BLaER1 (cell line): ENCODE data around the gene PC.

ENCODE experiments used
- H3K27ac ChIP-seq: shearing (Covaris generic); formaldehyde crosslinking; 2 replicates; pipeline ENCODE4 v1.8.1; 2022
- H3K27me3 ChIP-seq: shearing (Covaris generic); formaldehyde crosslinking; 2 replicates; pipeline ENCODE4 v1.8.1; 2022
- H3K36me3 ChIP-seq: shearing (Covaris generic); formaldehyde crosslinking; 2 replicates; pipeline ENCODE4 v1.8.1; 2022
- H3K4me1 ChIP-seq: shearing (Covaris generic); formaldehyde crosslinking; 2 replicates; pipeline ENCODE4 v1.8.1; 2022
- H3K4me2 ChIP-seq: shearing (Covaris generic); formaldehyde crosslinking; 2 replicates; pipeline ENCODE4 v1.8.1; 2022
- H3K4me3 ChIP-seq: shearing (Covaris generic); formaldehyde crosslinking; 2 replicates; pipeline ENCODE4 v1.8.1; 2022
- H3K9ac ChIP-seq: shearing (Covaris generic); formaldehyde crosslinking; 2 replicates; pipeline ENCODE4 v1.8.1; 2022
- H3K9me3 ChIP-seq: shearing (Covaris generic); formaldehyde crosslinking; 2 replicates; pipeline ENCODE4 v1.8.1; 2022
- H4K20me1 ChIP-seq: shearing (Covaris generic); formaldehyde crosslinking; 2 replicates; pipeline ENCODE4 v1.8.1; 2022
- Cebpa-rat ChIP-seq: shearing (Covaris generic); IDR thresholded peaks from 2 replicates; pipeline ENCODE4 v1.8.1; 2022

PC gene

DNA sequence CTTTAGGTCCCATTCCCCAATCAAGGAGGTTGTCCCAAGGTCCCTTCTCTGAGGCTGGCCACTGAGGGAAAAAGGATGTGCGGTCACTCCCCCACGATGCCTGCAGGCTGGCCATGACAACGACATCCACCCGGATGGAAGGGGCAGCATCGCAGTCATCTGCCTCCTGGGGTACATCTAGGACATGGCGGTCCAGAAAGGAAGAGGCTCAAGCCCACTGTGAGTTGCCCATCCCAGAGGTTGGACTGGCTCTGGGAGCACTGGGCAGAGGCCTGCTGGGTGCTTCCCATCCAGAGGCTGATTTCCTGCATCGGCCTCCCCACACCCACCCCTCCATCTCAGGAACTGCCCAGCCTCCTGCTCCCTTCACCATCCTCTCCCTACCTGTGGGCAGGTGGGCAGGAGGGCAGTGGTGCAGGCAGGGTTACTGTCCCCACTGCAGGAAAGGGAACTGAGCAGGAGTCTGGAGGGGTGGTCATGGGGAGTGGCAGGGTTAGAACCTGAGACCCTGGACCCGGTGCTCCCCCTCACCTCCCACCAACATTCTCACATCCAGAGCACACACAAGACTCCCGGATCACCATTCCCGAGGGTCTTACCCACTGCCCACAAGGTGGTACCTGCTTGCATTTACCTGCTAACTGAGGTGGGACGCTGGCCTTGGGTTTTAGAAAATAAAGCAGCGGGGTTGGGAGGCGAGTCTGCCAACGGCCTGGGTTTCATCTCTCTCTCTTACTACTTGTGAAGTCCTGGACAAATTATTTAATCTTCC is 110.5 kb downstream of the PC start:
- Histone ChIP-seq H3K4me2 (no peak overlapping the region), H3K4me3 (no peak overlapping the region), H3K36me3 (peaks cover 59% of the 10 kb centered on the region), H3K27me3 (no peaks in the 10 kb centered on the region), H3K9me3 (no peaks in the 10 kb centered on the region), H3K27ac (no peak overlapping the region), H3K9ac (no peak overlapping the region), H4K20me1 (peaks cover 19% of the 10 kb centered on the region; the same call in 1 of the 2 replicates), H3K4me1 (peaks cover 35% of the 10 kb centered on the region)
- TF ChIP-seq Cebpa-rat: no peak

DNA sequence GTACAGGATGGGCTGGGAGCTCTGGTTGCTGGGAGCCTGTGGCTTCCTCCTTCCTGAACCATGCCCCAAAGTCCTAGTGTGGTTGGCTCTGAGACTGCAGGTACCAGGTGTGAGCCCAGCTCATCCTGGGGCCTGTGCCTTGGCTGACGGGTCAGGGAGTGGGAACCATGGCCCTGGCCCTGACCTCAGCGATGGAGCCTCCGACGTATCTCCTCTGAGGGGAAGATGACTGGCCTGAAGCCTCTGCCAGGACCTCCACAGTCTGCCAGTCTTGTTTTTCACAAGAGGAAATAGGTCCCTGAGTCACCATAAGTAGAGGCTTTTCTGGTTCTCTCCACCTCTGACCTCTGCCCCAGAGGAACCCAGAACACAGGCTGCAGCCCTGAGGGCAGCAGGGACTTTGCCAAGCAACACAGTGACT is 111.5 kb downstream of the PC start:
- peaks cover 31% of the 10 kb centered on the region for H3K4me1 ChIP-seq
- peaks cover 59% of the 10 kb centered on the region for H3K36me3 ChIP-seq
- no peaks in the 10 kb centered on the region for H3K27me3 ChIP-seq

DNA sequence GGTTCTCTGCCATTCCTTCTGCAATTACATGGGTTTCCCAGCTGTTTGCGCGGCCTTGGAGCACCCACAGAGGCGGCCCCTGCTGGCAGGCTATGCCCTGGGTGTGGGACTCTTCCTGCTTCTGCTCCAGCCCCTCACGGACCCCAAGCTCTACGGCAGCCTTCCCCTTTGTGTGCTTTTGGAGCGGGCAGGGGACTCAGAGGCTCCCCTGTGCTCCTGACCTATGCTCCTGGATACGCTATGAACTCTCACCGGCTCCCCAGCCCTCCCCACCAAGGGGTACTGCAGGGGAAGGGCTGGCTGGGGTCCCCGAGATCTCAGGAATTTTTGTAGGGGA is 112.3 kb downstream of the PC start:
- no peaks in the 10 kb centered on the region for H3K27me3 ChIP-seq
- H3K9me3 ChIP-seq: no peaks in the 10 kb centered on the region
- no peak overlapping the region for H3K27ac ChIP-seq
- no peak overlapping the region for H3K9ac ChIP-seq
- no peak overlapping the region for H3K4me3 ChIP-seq
- H3K4me2 ChIP-seq: no peak overlapping the region
- H3K36me3 ChIP-seq: peaks cover 59% of the 10 kb centered on the region
- H4K20me1 ChIP-seq: peaks cover 34% of the 10 kb centered on the region; the same call in 1 of the 2 replicates
- peaks cover 31% of the 10 kb centered on the region for H3K4me1 ChIP-seq
- no peak for TF ChIP-seq Cebpa-rat

More for the DNA sequence above, 111.5 kb downstream of the PC start:
- Histone ChIP-seq H4K20me1 (peaks cover 29% of the 10 kb centered on the region; the same call in 1 of the 2 replicates), H3K4me3 (no peak overlapping the region), H3K9me3 (no peaks in the 10 kb centered on the region), H3K9ac (no peak overlapping the region), H3K27ac (no peak overlapping the region), H3K4me2 (no peak overlapping the region)
- no peak for TF ChIP-seq Cebpa-rat

DNA sequence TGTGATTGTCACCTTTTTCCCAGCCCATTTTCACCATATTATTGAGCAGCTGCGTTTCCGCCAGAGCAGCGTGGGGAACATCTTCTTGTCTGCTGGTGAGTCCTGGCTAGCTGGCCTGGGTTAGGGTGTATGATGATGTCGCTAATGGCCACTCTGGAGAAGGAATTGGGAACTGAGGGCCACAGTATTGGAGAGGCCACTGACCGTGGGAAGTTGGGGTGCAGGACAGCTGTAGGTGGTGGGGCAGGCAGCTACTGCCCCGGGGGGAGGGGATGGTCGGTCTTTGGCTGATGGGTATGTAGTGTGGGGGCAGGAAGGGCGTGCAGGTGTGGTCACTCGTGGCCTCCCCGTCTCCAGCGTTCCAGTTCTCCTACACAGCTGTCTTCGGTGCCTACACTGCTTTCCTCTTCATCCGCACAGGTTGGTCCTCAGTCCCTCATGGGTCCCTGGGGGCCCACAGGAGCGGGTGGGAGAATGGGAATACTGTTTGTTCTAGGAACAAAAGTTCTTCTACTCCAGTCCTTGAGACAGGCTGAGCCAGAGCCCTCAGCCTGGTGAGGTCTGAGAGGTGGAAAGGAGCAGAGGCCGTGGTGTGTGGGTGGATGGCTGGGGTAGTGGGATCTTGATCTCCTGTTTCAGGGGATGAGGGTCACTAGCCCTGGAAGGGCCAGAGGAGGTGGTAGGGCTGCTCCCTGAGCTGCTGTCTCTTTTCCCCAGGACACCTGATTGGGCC is 112.9 kb downstream of the PC start:
- Histone ChIP-seq H3K4me3 (no peak overlapping the region), H3K4me1 (peaks cover 34% of the 10 kb centered on the region), H3K9ac (no peak overlapping the region), H3K36me3 (peaks cover 60% of the 10 kb centered on the region), H4K20me1 (peaks cover 34% of the 10 kb centered on the region; the same call in 1 of the 2 replicates), H3K27ac (no peak overlapping the region), H3K27me3 (no peaks in the 10 kb centered on the region), H3K9me3 (no peaks in the 10 kb centered on the region), H3K4me2 (no peak overlapping the region)
- no peak for TF ChIP-seq Cebpa-rat

DNA sequence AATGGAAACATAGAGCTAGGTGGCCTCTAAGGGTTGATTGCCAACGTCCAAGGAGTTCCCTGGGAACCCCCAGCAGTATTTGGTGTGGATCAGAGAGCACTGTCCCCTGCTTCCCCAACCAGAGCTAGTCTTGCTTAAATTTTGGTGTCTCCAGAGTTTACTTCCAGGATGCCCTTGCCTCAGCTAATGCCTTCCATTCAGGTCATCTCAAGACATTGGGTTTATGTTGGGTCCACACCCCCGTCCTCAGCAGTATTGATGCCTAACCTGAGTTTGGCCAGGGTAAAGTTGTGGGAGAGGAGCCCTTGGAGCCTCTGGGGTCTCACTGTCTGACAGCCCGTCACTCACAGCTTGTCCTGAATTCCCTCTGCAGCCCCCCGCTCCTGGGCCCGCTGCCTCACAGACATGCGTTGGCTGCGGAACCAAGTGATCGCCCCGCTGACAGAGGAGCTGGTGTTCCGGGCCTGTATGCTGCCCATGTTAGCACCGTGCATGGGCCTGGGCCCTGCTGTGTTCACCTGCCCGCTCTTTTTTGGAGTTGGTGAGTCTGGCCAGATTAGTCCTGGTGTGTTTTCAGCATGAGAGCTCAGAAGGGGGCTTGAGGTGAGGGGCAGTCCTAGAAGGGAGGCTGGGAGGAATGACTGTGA is 113.6 kb downstream of the PC start:
- no peaks in the 10 kb centered on the region for H3K9me3 ChIP-seq
- H3K27ac ChIP-seq: no peak overlapping the region
- H4K20me1 ChIP-seq: peaks cover 38% of the 10 kb centered on the region; the same call in 1 of the 2 replicates
- peaks cover 40% of the 10 kb centered on the region for H3K4me1 ChIP-seq
- peak overlapping the region; percentile 98 for H3K9ac ChIP-seq
- H3K27me3 ChIP-seq: no peaks in the 10 kb centered on the region
- H3K4me3 ChIP-seq: peak overlapping the region; percentile 89
- peak overlapping the region; percentile 98 for H3K4me2 ChIP-seq
- no peak for TF ChIP-seq Cebpa-rat
- peaks cover 60% of the 10 kb centered on the region for H3K36me3 ChIP-seq

DNA sequence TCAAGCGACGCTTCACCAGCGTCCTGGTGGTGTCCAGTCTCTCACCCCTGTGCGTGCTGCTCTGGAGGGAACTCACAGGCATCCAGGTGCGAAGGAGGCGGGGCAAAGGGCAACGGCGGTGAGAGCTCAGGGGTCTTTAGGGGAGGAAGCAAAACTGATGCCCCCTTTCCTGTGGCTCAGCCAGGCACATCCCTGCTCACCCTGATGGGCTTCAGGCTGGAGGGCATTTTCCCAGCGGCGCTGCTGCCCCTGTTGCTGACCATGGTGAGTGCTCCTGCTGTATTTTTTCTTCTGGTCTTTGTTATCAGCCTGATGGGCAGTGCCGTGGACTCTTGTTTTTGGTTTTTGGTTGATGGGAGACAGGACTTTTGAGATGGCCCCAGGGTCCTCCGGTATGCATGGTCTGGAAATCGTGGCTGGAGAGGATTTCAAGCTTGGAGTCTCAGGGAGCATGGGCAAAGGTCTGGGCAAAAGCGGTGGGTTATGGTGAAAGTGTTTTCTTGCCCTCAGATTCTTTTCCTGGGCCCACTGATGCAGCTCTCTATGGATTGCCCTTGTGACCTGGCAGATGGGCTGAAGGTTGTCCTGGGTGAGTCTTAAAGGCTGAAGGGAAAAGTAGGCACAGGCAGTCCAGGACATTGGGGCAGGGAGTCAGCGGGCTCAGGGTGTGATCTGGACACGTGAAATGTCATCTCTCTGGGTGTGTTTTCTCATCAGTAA is 114.2 kb downstream of the PC start:
- no peak for TF ChIP-seq Cebpa-rat
- H3K4me1 ChIP-seq: peaks cover 40% of the 10 kb centered on the region
- H3K9me3 ChIP-seq: no peaks in the 10 kb centered on the region
- H3K4me3 ChIP-seq: peak overlapping the region; percentile 89
- H3K27ac ChIP-seq: peak overlapping the region; percentile 98
- H3K27me3 ChIP-seq: no peaks in the 10 kb centered on the region
- peaks cover 60% of the 10 kb centered on the region for H3K36me3 ChIP-seq
- H3K4me2 ChIP-seq: peak overlapping the region; percentile 98
- H3K9ac ChIP-seq: peak overlapping the region; percentile 98
- peaks cover 44% of the 10 kb centered on the region; the same call in 1 of the 2 replicates for H4K20me1 ChIP-seq

DNA sequence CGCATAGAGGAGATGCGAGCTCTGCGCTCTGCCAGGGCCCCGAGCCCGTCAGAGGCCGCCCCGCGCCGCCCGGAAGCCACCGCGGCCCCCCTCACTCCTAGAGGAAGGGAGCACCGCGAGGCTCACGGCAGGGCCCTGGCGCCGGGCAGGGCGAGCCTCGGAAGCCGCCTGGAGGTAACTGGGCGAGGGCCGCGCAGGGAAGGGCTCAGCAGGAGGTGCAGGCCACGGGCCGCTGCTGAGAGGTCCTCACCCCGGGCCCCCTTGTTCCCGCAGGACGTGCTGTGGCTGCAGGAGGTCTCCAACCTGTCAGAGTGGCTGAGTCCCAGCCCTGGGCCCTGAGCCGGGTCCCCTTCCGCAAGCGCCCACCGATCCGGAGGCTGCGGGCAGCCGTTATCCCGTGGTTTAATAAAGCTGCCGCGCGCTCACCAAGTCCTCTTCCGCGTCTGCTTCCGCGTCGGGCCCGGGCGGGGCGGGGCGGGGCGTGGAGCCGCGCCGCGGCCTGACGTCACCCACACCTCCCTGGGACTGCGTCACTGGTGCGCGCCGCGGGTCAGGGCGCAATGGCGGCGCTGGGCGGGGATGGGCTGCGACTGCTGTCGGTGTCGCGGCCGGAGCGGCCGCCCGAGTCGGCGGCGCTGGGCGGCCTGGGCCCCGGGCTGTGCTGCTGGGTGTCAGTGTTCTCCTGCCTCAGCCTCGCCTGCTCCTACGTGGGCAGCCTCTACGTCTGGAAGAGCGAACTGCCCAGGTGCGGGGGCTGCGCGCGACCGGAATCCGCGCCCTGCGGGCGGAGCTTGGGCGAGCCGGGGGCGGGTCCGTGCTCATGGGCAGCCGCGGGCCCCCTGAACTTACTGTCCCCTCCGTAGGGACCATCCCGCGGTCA is 115.0 kb downstream of the PC start, which contains the start of gene RCE1:
Gene RCE1, plus strand, starts transcription at position 546 of the 880 bp plus-strand sequence. Its CDS starts 15 bp downstream, at position 561.
- peak within 1 kb of the TSS; percentile 98 for H3K9ac ChIP-seq
- TF ChIP-seq Cebpa-rat: no peak

DNA sequence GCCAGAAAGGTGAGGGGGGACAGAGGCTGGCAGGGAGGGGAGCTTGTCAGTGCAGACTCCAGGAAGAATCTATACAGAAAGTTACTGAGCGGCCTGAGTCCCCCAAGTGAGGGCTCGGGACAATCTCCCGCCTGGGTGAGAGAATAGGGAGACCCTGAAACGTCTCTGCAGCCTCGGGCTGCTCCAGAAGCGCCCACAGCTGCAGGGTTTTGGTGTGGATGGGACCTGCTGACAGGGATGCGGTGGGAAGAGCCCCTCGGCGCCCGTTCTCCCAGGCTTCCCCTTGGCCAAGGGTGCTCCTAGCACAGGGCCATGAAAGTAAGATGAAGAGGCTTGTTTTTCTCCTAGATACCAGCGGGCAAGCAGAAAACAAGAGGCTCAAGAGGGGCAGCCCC is 115.7 kb downstream of the PC start:
- H3K27me3 ChIP-seq: no peaks in the 10 kb centered on the region
- H3K9me3 ChIP-seq: no peaks in the 10 kb centered on the region
- H3K4me2 ChIP-seq: peak overlapping the region; percentile 92
- peaks cover 40% of the 10 kb centered on the region for H3K4me1 ChIP-seq
- TF ChIP-seq Cebpa-rat: no peak
- peak overlapping the region; percentile 98 for H3K9ac ChIP-seq
- H3K36me3 ChIP-seq: peaks cover 59% of the 10 kb centered on the region
- H3K4me3 ChIP-seq: peak overlapping the region; percentile 89
- H3K27ac ChIP-seq: peak overlapping the region; percentile 98
- H4K20me1 ChIP-seq: peaks cover 57% of the 10 kb centered on the region

More for the DNA sequence above, 115.0 kb downstream of the PC start, which contains the start of gene RCE1:
- Histone ChIP-seq H3K27ac (peak within 1 kb of the TSS; percentile 98), H3K4me3 (peak within 1 kb of the TSS; percentile 89), H3K4me2 (peak within 1 kb of the TSS; percentile 98), H3K9me3 (no peaks in the 10 kb centered on the region), H3K4me1 (peaks cover 40% of the 10 kb centered on the region), H4K20me1 (peaks cover 52% of the 10 kb centered on the region), H3K27me3 (no peaks in the 10 kb centered on the region), H3K36me3 (peaks cover 59% of the 10 kb centered on the region)
